ENCODE data around the gene DCHS2.
A peak's percentile ranks its signal among the peaks of the same experiment; 100 is the strongest.

DCHS2 gene

DNA sequence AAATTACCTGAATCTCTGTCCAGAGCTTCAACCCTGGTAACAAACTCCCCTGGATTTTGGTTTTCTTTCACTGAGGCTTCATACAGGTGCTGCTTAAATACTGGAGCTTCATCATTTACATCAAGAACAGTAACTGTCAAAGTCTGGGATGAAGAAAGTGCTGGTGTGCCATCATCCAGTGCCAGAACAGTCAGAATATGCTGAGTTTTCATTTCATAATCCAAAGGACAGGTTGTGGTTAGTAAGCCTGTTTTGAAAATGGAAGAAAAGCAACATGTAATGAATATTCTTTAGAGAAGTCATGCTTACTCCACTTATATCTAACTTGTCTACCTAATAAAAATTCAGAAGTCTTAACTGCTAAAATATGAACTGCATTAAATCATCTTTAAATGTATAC lies 175.9 kb downstream of the DCHS2 start:
- no peak overlapping the region for H3K4me3 ChIP-seq (ENCODE audit: low read depth, low read length)
- TF ChIP-seq CTCF (IDR thresholded peaks at IDR 0.05; ENCODE audit: low read depth, low read length), result no peak
- in situ Hi-C loops (cut with HindIII; ENCODE audit: low sequenced_read_pairs), result no loop called here
- no peak for DNase-seq (ENCODE audit: low read depth, low spot score)

DNA sequence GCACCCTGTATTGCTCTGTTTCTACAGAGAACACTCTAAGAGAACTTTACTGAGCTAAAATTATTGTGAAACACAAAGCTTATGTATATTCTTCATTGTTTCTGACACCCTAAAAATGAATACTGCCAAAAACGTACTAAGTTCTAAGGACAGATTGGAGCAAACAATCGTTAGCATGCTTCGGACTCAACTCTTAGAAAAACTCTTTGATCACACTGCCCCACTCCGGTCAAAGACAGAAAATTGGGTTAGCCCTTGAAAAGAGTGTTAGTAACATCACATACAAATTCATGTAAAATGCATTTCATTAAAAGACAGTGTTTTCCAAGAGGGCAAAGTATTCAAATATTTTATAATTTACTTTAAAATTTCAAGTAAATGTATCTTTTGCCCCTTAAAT lies 177.4 kb downstream of the DCHS2 start:
- H3K4me3 ChIP-seq (ENCODE audit: low read depth, low read length), result no peak overlapping the region
- peak; percentile 19 for TF ChIP-seq CTCF (IDR thresholded peaks at IDR 0.05; ENCODE audit: low read depth, low read length)
- in situ Hi-C loops (cut with HindIII; ENCODE audit: low sequenced_read_pairs), result no loop called here
- peak; percentile 25 for DNase-seq (ENCODE audit: low read depth, low spot score)

DNA sequence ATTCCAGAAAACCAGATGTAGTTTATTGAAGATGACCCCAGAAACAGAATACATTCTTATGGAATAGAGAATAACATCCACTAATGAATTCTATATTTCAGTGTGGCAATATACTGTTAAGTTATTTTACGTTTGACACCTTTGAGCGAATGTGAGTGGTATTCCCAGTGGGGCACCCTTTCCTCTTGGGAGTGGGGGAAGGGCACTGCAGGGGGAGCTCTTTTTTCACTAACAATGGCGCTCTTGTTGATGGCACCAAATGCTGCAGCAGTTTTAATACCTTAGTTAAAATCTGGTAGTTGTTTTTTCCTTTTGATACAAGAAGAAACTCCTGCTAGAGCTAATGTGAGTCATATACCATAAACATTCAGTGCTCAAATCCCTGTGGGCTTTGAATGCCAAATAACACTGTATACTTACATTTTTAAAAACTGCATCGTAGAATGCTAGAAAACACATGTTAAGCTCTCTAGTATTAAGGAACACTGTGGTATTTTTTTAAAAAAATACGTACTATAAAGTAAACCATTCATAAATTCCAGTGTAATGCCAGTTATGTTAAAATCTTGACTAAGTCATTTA lies 178.5 kb downstream of the DCHS2 start:
- DNase-seq (ENCODE audit: low read depth, low spot score), result no peak
- H3K4me3 ChIP-seq (ENCODE audit: low read depth, low read length), result no peak overlapping the region
- in situ Hi-C loops (cut with HindIII; ENCODE audit: low sequenced_read_pairs), result no loop called here
- TF ChIP-seq CTCF (IDR thresholded peaks at IDR 0.05; ENCODE audit: low read depth, low read length), result no peak

- in situ Hi-C loops (cut with HindIII; ENCODE audit: low sequenced_read_pairs), result no loop called here
- no peak overlapping the region for H3K4me3 ChIP-seq (ENCODE audit: low read depth, low read length)
- no peak for DNase-seq (ENCODE audit: low read depth, low spot score)
- no peak for TF ChIP-seq CTCF (IDR thresholded peaks at IDR 0.05; ENCODE audit: low read depth, low read length)
These were observed 179.4 kb downstream of the DCHS2 start for GRCh38 chr4:154312246-154312645.

GRCh38 chr4:154310578-154310977 lies 181.0 kb downstream of the DCHS2 start:
- DNase-seq (ENCODE audit: low read depth, low spot score), result no peak
- no peak overlapping the region for H3K4me3 ChIP-seq (ENCODE audit: low read depth, low read length)
- in situ Hi-C loops (cut with HindIII; ENCODE audit: low sequenced_read_pairs), result no loop called here
- TF ChIP-seq CTCF (IDR thresholded peaks at IDR 0.05; ENCODE audit: low read depth, low read length), result no peak

DNA sequence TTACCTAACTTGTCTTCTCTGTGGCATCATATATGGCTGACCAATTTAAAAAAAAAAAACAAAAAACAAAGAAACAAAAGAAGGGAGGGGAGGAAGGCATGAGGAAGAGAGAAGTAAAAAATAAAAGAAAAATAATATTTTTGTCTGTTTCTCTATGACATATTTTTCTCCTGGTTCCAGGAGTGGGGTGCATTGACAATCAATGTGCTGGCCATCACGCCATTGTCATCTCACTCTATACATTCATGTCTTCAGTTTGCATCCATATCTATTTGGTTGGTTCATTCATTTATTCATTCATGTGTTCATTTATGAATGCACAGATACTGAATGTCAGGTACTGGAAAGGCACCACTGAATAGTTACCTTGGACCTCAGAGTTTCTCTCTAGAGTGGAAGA lies 183.4 kb downstream of the DCHS2 start:
- no peak for DNase-seq (ENCODE audit: low read depth, low spot score)
- TF ChIP-seq CTCF (IDR thresholded peaks at IDR 0.05; ENCODE audit: low read depth, low read length), result no peak
- H3K4me3 ChIP-seq (ENCODE audit: low read depth, low read length), result no peak overlapping the region
- in situ Hi-C loops (cut with HindIII; ENCODE audit: low sequenced_read_pairs), result no loop called here

DNA sequence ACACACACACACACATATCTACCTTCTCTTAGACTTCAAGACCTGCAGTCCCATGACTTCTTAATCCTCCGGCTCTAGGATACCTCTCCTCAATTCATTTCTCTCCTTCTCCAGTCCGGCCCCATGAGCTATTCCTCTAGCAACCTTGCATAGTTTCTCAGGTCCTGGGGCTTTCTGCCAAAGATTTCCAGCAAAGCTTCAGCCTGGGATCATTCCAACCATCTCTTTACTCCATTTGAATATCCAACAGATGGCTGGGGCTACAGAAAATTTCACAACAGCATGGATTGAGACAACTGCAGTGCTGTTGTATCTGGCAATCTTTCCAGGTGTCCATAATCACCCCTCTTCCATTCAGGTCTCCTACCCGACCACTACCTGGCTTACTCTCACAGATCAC lies 184.1 kb downstream of the DCHS2 start:
- TF ChIP-seq CTCF (IDR thresholded peaks at IDR 0.05; ENCODE audit: low read depth, low read length), result no peak
- in situ Hi-C loops (cut with HindIII; ENCODE audit: low sequenced_read_pairs), result no loop called here
- H3K4me3 ChIP-seq (ENCODE audit: low read depth, low read length), result no peak overlapping the region
- no peak for DNase-seq (ENCODE audit: low read depth, low spot score)

Data from astrocyte of the spinal cord (primary cell).